Psoas muscle (tissue), 8 donors: ENCODE measurements around the gene PPP1R13L. TPM values are rescaled to one million over a fixed set of nuclear protein-coding genes. Genes with fewer than 3 reads are reported as not detected.

Experiments
- ATAC-seq, 4 donors: fragments of 200-7000 bp; cut with Tn5 transposase; one replicate each; pipeline ENCODE4 v1.9.1; 2020; ENCODE audit warnings: moderate library complexity in 3 of 4, mild to moderate bottlenecking in 2 of 4
- DNase-seq, 2 donors: peaks; one replicate each; pipeline ENCODE4 v3.0.0-alpha.2; 2020
- H3K27ac ChIP-seq: fragments of 200-600 bp; one replicate; pipeline ENCODE4 v1.8.0; 2022
- H3K27me3 ChIP-seq, 3 donors: fragments of 200-600 bp in 1 of 3; one replicate each; pipeline versions ENCODE4 v1.6.1 to v1.8.0; 2013 to 2022; ENCODE audit warnings: low read length in 2 of 3, mild to moderate bottlenecking in 2 of 3, moderate library complexity in 1 of 3; ENCODE audit not compliant: insufficient read depth in 3 of 3
- H3K36me3 ChIP-seq, 2 donors: fragments of 200-600 bp in 1 of 2; one replicate each; pipeline versions ENCODE4 v1.6.1 to v1.8.0; 2013 to 2022; ENCODE audit warnings: low read depth in 1 of 2, mild to moderate bottlenecking in 1 of 2, moderate library complexity in 1 of 2; ENCODE audit not compliant: insufficient read depth in 1 of 2
- H3K4me1 ChIP-seq: fragments of 200-600 bp; one replicate; pipeline ENCODE4 v1.8.0; 2022
- H3K4me3 ChIP-seq: fragments of 200-600 bp; one replicate; pipeline ENCODE4 v1.8.0; 2022; ENCODE audit warnings: mild to moderate bottlenecking
- H3K9me3 ChIP-seq: fragments of 200-600 bp; one replicate; pipeline ENCODE4 v1.8.0; 2022
- CTCF ChIP-seq: fragments of 200-600 bp; IDR thresholded peaks from one replicate; pipeline ENCODE4 v1.8.0; 2022; ENCODE audit warnings: antibody characterized with exemption
- WGBS, 3 donors: extraction: QIAGEN DNeasy Blood & Tissue Kit; methylation state at CpG; one replicate each; pipeline versions ENCODE4 v1.1.6 to v1.1.7; 2013; 5-methylcytosine and 5-hydroxymethylcytosine counted together
- intact Hi-C, 2 donors: fragments of 100-400 bp; cut with DNase I; formaldehyde crosslinking; loops; one replicate each; pipeline versions ENCODE4 v1.11.0 to v1.14.2; 2022
- polyA plus RNA-seq, 3 donors: library from polyadenylated mRNA; stranded (reverse); fragments of 200-250 nt; gene quantifications; one replicate each; pipeline ENCODE4 v1.2.3, GENCODE V29; 2013
- total RNA-seq, 4 donors: library from RNA; stranded (reverse); fragmentation: NEBNext Ultra II Directional in 2 of 4; extraction: Animal tissue kit (Norgen Biotek cat#: 25700) in 2 of 4; gene quantifications; one replicate each; pipeline versions ENCODE4 v1.2.1 to v1.2.4, GENCODE V29; 2021 to 2023
- donor health status: healthy with polysubstance abuse.
- donor health status: DM: no; HTN: no; CAD: no; lungs with moderate emphysema.
- donor health status: Bipolar disorder and iron deficiency.
- donor health status: healthy.
- donor health status: DM: yes; HTN: yes; CAD: no.
- donor health status: DM: no; HTN: no; CAD: no.
- donor health status: DM: no; HTN: no; CAD: no.
- donor health status: DM: yes; HTN: yes; CAD: no.

The PPP1R13L gene
- total and polyA plus RNA-seq, 7 donors: 1.8 to 21.4 (median 4.8) TPM

DNA sequence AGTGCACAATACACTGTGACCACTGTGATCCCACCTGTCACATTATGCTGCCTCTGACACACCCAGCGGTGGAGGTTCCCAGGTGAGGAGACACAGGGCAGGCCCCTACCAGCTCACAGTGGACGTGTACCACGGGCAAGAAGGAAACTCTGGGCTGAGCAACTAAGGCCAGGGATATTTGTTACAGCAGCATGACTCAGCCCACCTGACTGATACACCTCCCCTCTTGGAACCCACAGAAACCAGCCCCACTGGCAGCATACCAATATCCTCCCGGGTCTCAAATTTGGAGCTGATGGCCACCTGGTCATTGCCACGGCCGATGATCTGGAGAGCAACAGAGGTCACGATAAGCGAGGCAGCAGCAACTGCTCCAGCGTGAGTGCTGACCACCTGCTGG is 49.5 kb downstream of the PPP1R13L start:
- no peak overlapping the region for H3K4me3 ChIP-seq
- no peaks in the 10 kb centered on the region for H3K4me1 ChIP-seq
- WGBS, 3 donors: 89 to 91% (median 91%) methylated on average over 9 of the region's 9 CpGs
- peaks cover 2 to 51% of the 10 kb centered on the region in 2 donors for H3K36me3 ChIP-seq
- intact Hi-C loops: no loop called here
- H3K27me3 ChIP-seq: no peaks in the 10 kb centered on the region
- no peak overlapping the region for H3K27ac ChIP-seq
- TF ChIP-seq CTCF: no peak
- no peak for ATAC-seq
- H3K9me3 ChIP-seq: no peaks in the 10 kb centered on the region
- DNase-seq: no peak

- no peak overlapping the region for H3K4me3 ChIP-seq
- intact Hi-C loops: no loop called here
- no peak overlapping the region for H3K27ac ChIP-seq
- H3K36me3 ChIP-seq: peaks cover 2 to 51% of the 10 kb centered on the region in 2 donors
- DNase-seq (no peak), ATAC-seq (no peak)
- no peaks in the 10 kb centered on the region for H3K27me3 ChIP-seq
- no peak for TF ChIP-seq CTCF
- 91 to 96% (median 93%) methylated on average over 11 of the region's 11 CpGs for WGBS, 3 donors
- no peaks in the 10 kb centered on the region for H3K4me1 ChIP-seq
- H3K9me3 ChIP-seq: no peaks in the 10 kb centered on the region
Measured at GRCh38 chr19:45354241-45354842, 50.5 kb downstream of the PPP1R13L start.

GRCh38 chr19:45352914-45353796 is 51.7 kb downstream of the PPP1R13L start:
- Histone ChIP-seq H3K9me3 (no peaks in the 10 kb centered on the region), H3K4me1 (no peaks in the 10 kb centered on the region), H3K4me3 (no peak overlapping the region), H3K27me3 (no peaks in the 10 kb centered on the region), H3K36me3 (peaks cover 2 to 51% of the 10 kb centered on the region in 2 donors), H3K27ac (no peak overlapping the region)
- no peak for DNase-seq
- no peak for ATAC-seq
- TF ChIP-seq CTCF: no peak
- intact Hi-C loops: no loop called here
- WGBS, 3 donors: 92% methylated on average over 18 to 20 of the region's 20 CpGs

DNA sequence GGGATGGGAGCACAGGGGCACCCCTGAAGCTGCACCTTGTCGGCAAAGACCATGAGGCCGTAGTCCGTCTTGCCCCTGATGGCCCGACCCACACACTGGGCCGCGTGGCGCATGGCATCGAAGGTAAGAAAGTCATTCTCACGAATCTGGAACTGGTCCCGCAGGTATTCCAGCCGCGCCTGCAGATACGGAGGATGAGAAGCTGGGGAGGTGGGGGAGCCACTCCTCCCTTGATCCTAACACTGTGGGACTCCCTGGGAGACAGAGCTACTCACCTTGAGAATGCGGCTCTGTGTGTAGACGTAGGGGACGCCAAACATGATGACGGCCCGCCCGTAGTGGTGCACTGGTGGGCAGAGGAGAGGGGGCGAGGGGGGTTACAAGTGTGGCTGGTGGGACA is 52.4 kb downstream of the PPP1R13L start:
- TF ChIP-seq CTCF: no peak
- Histone ChIP-seq H3K27ac (no peak overlapping the region), H3K27me3 (no peaks in the 10 kb centered on the region), H3K36me3 (peaks cover 2 to 51% of the 10 kb centered on the region in 2 donors), H3K4me1 (no peaks in the 10 kb centered on the region), H3K4me3 (no peak overlapping the region), H3K9me3 (no peaks in the 10 kb centered on the region)
- intact Hi-C loops: no loop called here
- DNase-seq (no peak), ATAC-seq (no peak)
- 95 to 97% (median 95%) methylated on average over 20 of the region's 20 CpGs for WGBS, 3 donors
